Measurements from ENCODE around the gene TM6SF1.

Gene TM6SF1

DNA sequence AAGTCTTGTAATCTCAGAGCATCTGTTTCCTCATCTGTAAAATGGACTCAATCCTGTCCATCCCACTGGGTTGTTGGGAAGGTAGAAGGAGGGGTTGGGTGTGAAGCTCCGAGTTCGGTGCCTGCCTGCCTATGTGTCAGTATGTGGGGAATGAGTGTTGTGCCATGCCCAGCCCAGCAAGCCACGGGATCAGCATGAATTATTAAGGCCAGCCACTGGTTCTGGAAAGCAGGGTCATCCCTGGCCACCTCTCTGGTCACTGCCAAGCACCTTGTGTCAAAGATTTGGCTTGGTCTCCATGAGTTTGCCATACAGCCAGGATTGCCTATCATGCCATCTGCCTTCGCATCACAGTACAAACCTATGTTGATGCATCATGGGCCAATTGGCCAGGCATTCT, 11.5 kb downstream of the TM6SF1 start:
- H3K27ac ChIP-seq (ENCODE audit: low read length) = no peak overlapping the region
- H3K9ac ChIP-seq (ENCODE audit: low read length) = no peak overlapping the region
- no peak overlapping the region for H2AFZ ChIP-seq (ENCODE audit: low read depth, low read length)
- no peaks in the 10 kb centered on the region for H3K9me3 ChIP-seq (ENCODE audit: insufficient read depth, low read length)
- no peaks in the 10 kb centered on the region for H4K20me1 ChIP-seq (ENCODE audit: insufficient read depth, low read length)
- H3K79me2 ChIP-seq (ENCODE audit: low read length) = no peaks in the 10 kb centered on the region
- H3K36me3 ChIP-seq (replicated peaks; ENCODE audit: low read depth, low read length) = peaks cover 10% of the 10 kb centered on the region
- H3K4me2 ChIP-seq (ENCODE audit: low read length) = no peak overlapping the region
- peaks cover 16% of the 10 kb centered on the region for H3K4me1 ChIP-seq (ENCODE audit: low read length)
- no peaks in the 10 kb centered on the region for H3K27me3 ChIP-seq (ENCODE audit: low read depth, low read length)
- no peak for TF ChIP-seq EZH2phosphoT487 (IDR thresholded peaks at IDR 0.05; ENCODE audit: low read depth)
- TF ChIP-seq, protein P1, sequence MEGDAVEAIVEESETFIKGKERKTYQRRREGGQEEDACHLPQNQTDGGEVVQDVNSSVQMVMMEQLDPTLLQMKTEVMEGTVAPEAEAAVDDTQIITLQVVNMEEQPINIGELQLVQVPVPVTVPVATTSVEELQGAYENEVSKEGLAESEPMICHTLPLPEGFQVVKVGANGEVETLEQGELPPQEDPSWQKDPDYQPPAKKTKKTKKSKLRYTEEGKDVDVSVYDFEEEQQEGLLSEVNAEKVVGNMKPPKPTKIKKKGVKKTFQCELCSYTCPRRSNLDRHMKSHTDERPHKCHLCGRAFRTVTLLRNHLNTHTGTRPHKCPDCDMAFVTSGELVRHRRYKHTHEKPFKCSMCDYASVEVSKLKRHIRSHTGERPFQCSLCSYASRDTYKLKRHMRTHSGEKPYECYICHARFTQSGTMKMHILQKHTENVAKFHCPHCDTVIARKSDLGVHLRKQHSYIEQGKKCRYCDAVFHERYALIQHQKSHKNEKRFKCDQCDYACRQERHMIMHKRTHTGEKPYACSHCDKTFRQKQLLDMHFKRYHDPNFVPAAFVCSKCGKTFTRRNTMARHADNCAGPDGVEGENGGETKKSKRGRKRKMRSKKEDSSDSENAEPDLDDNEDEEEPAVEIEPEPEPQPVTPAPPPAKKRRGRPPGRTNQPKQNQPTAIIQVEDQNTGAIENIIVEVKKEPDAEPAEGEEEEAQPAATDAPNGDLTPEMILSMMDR (IDR thresholded peaks at IDR 0.05; ENCODE audit: low read depth, low read length) = no peak
- H3K4me3 ChIP-seq (ENCODE audit: low read length) = no peak overlapping the region

DNA sequence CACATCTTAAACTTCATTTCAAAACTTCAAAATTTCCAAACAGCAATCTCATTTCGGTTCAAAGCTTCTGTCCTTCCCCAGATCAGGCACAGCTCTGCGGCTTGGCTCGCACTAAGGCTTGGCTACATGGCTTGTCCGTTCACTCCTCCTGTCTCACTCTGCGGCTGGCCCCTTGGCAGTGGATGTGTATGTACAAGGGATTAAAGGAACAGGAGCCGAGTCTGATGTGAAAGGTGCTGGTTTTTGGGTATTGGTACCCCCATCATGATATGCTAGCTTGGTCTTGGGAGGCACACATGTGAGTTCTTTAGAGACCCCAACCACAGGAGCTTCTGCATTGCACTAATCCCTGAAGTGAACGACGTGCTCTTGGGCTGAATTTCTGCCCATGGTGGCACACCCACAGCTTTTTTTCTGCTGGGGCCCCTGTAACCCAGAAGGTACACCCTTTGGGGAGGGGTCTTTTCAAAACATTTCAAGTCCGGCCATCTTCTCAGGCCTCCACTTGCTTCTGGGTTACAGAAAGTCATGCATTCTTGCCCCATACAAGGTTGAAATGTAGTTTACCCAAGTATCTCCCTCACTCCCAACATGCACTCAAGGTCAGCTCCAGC, 12.6 kb downstream of the TM6SF1 start:
- no peaks in the 10 kb centered on the region for H4K20me1 ChIP-seq (ENCODE audit: insufficient read depth, low read length)
- peaks cover 4% of the 10 kb centered on the region for H3K36me3 ChIP-seq (replicated peaks; ENCODE audit: low read depth, low read length)
- no peaks in the 10 kb centered on the region for H3K27me3 ChIP-seq (ENCODE audit: low read depth, low read length)
- H3K4me1 ChIP-seq (ENCODE audit: low read length) = peaks cover 16% of the 10 kb centered on the region
- H3K27ac ChIP-seq (ENCODE audit: low read length) = no peak overlapping the region
- no peaks in the 10 kb centered on the region for H3K9me3 ChIP-seq (ENCODE audit: insufficient read depth, low read length)
- H3K79me2 ChIP-seq (ENCODE audit: low read length) = no peaks in the 10 kb centered on the region
- H2AFZ ChIP-seq (ENCODE audit: low read depth, low read length) = no peak overlapping the region
- no peak overlapping the region for H3K4me3 ChIP-seq (ENCODE audit: low read length)
- H3K9ac ChIP-seq (ENCODE audit: low read length) = no peak overlapping the region
- H3K4me2 ChIP-seq (ENCODE audit: low read length) = no peak overlapping the region
- TF ChIP-seq EZH2phosphoT487 (IDR thresholded peaks at IDR 0.05; ENCODE audit: low read depth) = no peak
- TF ChIP-seq, protein P1 (IDR thresholded peaks at IDR 0.05; ENCODE audit: low read depth, low read length) = no peak

GRCh38 chr15:83123529-83123928, 16.1 kb downstream of the TM6SF1 start:
- no peak overlapping the region for H3K9ac ChIP-seq (ENCODE audit: low read length)
- H2AFZ ChIP-seq (ENCODE audit: low read depth, low read length) = no peak overlapping the region
- H3K27ac ChIP-seq (ENCODE audit: low read length) = no peak overlapping the region
- no peak overlapping the region for H3K4me3 ChIP-seq (ENCODE audit: low read length)
- no peak overlapping the region for H3K4me2 ChIP-seq (ENCODE audit: low read length)
- H4K20me1 ChIP-seq (ENCODE audit: insufficient read depth, low read length) = no peaks in the 10 kb centered on the region
- no peaks in the 10 kb centered on the region for H3K79me2 ChIP-seq (ENCODE audit: low read length)
- TF ChIP-seq, protein P1 (IDR thresholded peaks at IDR 0.05; ENCODE audit: low read depth, low read length) = no peak
- no peak for TF ChIP-seq EZH2phosphoT487 (IDR thresholded peaks at IDR 0.05; ENCODE audit: low read depth)
- no peaks in the 10 kb centered on the region for H3K36me3 ChIP-seq (replicated peaks; ENCODE audit: low read depth, low read length)
- H3K27me3 ChIP-seq (ENCODE audit: low read depth, low read length) = no peaks in the 10 kb centered on the region
- no peaks in the 10 kb centered on the region for H3K4me1 ChIP-seq (ENCODE audit: low read length)
- H3K9me3 ChIP-seq (ENCODE audit: insufficient read depth, low read length) = no peaks in the 10 kb centered on the region

- Histone ChIP-seq H3K4me1 (ENCODE audit: low read length) (no peaks in the 10 kb centered on the region), H3K4me3 (ENCODE audit: low read length) (no peak overlapping the region), H3K36me3 (replicated peaks; ENCODE audit: low read depth, low read length) (peaks cover 9% of the 10 kb centered on the region), H4K20me1 (ENCODE audit: insufficient read depth, low read length) (no peaks in the 10 kb centered on the region), H2AFZ (ENCODE audit: low read depth, low read length) (no peak overlapping the region), H3K4me2 (ENCODE audit: low read length) (no peak overlapping the region), H3K9ac (ENCODE audit: low read length) (no peak overlapping the region), H3K27ac (ENCODE audit: low read length) (no peak overlapping the region), H3K9me3 (ENCODE audit: insufficient read depth, low read length) (no peaks in the 10 kb centered on the region), H3K79me2 (ENCODE audit: low read length) (no peaks in the 10 kb centered on the region), H3K27me3 (ENCODE audit: low read depth, low read length) (no peaks in the 10 kb centered on the region)
- no peak for TF ChIP-seq EZH2phosphoT487 (IDR thresholded peaks at IDR 0.05; ENCODE audit: low read depth)
- TF ChIP-seq, protein P1 (IDR thresholded peaks at IDR 0.05; ENCODE audit: low read depth, low read length) = no peak
Measured at GRCh38 chr15:83127547-83128150, 20.2 kb downstream of the TM6SF1 start.

All from OCI-LY3 (cell line).